Astrocyte (in vitro differentiated cells and primary cell): ENCODE results near the gene EFCAB9.

Source experiments
- EZH2 ChIP-seq: IDR thresholded peaks from 2 replicates; pipeline ENCODE4 v1.6.1; 2012; ENCODE audit warnings: mild to moderate bottlenecking, low read length, inconsistent platforms; ENCODE audit not compliant: insufficient read depth
- TF ChIP-seq, protein P1 (sequence below): IDR thresholded peaks from 2 replicates; pipeline ENCODE4 v1.5.1; 2011; ENCODE audit warnings: low read depth, mild to moderate bottlenecking, inconsistent platforms, low read length, moderate library complexity; ENCODE audit not compliant: insufficient read depth

DNA sequence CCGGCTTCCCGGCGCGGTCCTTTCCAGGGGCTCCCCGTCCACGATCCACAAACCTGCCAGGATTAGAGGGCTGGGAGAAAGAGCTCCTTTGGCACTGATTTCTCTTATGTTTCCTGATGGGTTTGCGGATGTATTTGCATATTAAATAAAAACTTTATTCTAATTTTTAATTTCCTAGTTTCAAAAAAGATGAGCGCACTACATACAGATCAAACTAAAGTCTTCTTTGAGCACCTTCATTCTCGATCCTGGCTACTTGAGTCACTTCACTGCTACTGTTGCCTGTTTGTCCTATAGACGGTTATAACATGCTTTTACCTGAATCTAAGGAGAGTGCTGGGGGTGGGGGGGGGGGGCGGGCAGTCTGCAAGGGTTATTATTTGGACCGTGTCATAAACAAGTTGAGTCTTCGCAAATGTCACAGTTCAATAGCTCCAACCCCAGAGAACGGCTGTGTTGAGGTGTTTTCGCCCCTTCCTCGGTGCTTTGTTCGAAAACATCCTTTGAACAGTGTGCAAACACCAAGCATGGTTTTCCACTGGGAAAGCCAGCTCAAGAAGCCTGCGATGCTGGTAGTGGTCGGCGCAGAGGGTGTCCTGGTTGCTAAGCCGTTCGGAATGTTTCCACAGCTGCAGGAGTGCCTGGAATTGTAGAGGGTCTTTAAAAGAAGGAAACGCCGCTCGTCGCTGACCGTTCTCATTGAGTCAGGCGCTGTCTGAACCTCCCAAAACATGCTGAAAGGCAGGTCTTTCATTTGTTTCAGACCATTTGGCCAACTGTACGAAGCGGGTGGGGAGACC, 4.9 kb upstream of the EFCAB9 start:
- TF ChIP-seq, protein P1, sequence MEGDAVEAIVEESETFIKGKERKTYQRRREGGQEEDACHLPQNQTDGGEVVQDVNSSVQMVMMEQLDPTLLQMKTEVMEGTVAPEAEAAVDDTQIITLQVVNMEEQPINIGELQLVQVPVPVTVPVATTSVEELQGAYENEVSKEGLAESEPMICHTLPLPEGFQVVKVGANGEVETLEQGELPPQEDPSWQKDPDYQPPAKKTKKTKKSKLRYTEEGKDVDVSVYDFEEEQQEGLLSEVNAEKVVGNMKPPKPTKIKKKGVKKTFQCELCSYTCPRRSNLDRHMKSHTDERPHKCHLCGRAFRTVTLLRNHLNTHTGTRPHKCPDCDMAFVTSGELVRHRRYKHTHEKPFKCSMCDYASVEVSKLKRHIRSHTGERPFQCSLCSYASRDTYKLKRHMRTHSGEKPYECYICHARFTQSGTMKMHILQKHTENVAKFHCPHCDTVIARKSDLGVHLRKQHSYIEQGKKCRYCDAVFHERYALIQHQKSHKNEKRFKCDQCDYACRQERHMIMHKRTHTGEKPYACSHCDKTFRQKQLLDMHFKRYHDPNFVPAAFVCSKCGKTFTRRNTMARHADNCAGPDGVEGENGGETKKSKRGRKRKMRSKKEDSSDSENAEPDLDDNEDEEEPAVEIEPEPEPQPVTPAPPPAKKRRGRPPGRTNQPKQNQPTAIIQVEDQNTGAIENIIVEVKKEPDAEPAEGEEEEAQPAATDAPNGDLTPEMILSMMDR, result no peak
- TF ChIP-seq EZH2, result no peak
